Measurements from ENCODE around the gene SMARCB1.

Gene SMARCB1

GRCh38 chr22:23762842-23763578 lies 23.8 kb upstream of the SMARCB1 start, which contains the start of gene C22orf15:
TSS of gene C22orf15 (plus strand) at chr22:23762990. CDS start at chr22:23763307, 317 bp downstream.
- DNase-seq: no peak

GRCh38 chr22:23763579-23763945 lies 23.2 kb upstream of the SMARCB1 start:
- DNase-seq: peak; percentile 60

GRCh38 chr22:23763954-23764353 lies 22.8 kb upstream of the SMARCB1 start:
- DNase-seq: no peak

- no peak for DNase-seq
Measured at GRCh38 chr22:23764899-23765881, 21.6 kb upstream of the SMARCB1 start.

- no peak for DNase-seq
Measured at GRCh38 chr22:23767303-23767672, 19.5 kb upstream of the SMARCB1 start.

- DNase-seq: peak; percentile 79
Measured at GRCh38 chr22:23767673-23768548, 18.9 kb upstream of the SMARCB1 start, which contains the start of gene CHCHD10. TSS of gene CHCHD10 (minus strand) at chr22:23767972. CDS start at chr22:23767874, 98 bp downstream.

- DNase-seq: no peak
Measured at GRCh38 chr22:23769321-23769965, 17.3 kb upstream of the SMARCB1 start.

GRCh38 chr22:23772315-23772648 lies 14.5 kb upstream of the SMARCB1 start:
- DNase-seq: no peak

- DNase-seq: peak; percentile 54
Measured at GRCh38 chr22:23772649-23773473, 13.9 kb upstream of the SMARCB1 start, which contains the start of gene MMP11. TSS of gene MMP11 (plus strand) at chr22:23772849. CDS start at chr22:23772871, 22 bp downstream.

GRCh38 chr22:23773483-23774113 lies 13.2 kb upstream of the SMARCB1 start:
- no peak for DNase-seq

- no peak for DNase-seq
Measured at GRCh38 chr22:23774114-23774921, 12.4 kb upstream of the SMARCB1 start.

- DNase-seq: no peak
Measured at GRCh38 chr22:23774922-23775436, 11.8 kb upstream of the SMARCB1 start.

GRCh38 chr22:23775779-23776375 lies 10.9 kb upstream of the SMARCB1 start:
- no peak for DNase-seq

GRCh38 chr22:23777776-23778576 lies 8.8 kb upstream of the SMARCB1 start:
- no peak for DNase-seq

- no peak for DNase-seq
Measured at GRCh38 chr22:23778577-23778900, 8.2 kb upstream of the SMARCB1 start.

- no peak for DNase-seq
Measured at GRCh38 chr22:23779083-23779482, 7.7 kb upstream of the SMARCB1 start.

GRCh38 chr22:23779731-23780130 lies 7.0 kb upstream of the SMARCB1 start:
- no peak for DNase-seq

- no peak for DNase-seq
Measured at GRCh38 chr22:23780146-23780748, 6.5 kb upstream of the SMARCB1 start.
